Stimulated activated CD8-positive, alpha-beta memory T cell treated with anti-CD3 and anti-CD28 coated beads, Interleukin-4, amount 100 ng/mL, for 4 hours (primary cell): Measurements from ENCODE around the gene EPHB1.
"Not testable (repeated sequence)": the region's sequence is repeated elsewhere in the genome, so short reads cannot be mapped to it uniquely, and the experiment has no call there.

Source experiments
- DNase-seq, 2 donors: peaks; one replicate each; pipeline ENCODE4 v3.0.0-alpha.2; 2020; ENCODE audit warnings: low read depth in 2 of 2, low spot score in 1 of 2

EPHB1 gene

GRCh38 chr3:135107043-135107442 lies 312.0 kb downstream of the EPHB1 start:
- no peak for DNase-seq

- DNase-seq, result no peak
These were observed 314.6 kb downstream of the EPHB1 start for GRCh38 chr3:135109681-135110080.

- DNase-seq, result not testable (repeated sequence)
These were observed 319.5 kb downstream of the EPHB1 start for GRCh38 chr3:135114551-135114950.

GRCh38 chr3:135117977-135118376 lies 322.9 kb downstream of the EPHB1 start:
- no peak for DNase-seq

- no peak for DNase-seq
These were observed 323.7 kb downstream of the EPHB1 start for GRCh38 chr3:135118792-135119191.

- no peak for DNase-seq
These were observed 330.2 kb downstream of the EPHB1 start for GRCh38 chr3:135125171-135125801.

- DNase-seq, result no peak
These were observed 332.9 kb downstream of the EPHB1 start for GRCh38 chr3:135127946-135128470.

- DNase-seq, result no peak
These were observed 333.8 kb downstream of the EPHB1 start for GRCh38 chr3:135128818-135129217.

GRCh38 chr3:135131290-135131689 lies 336.2 kb downstream of the EPHB1 start:
- no peak for DNase-seq

GRCh38 chr3:135133905-135134683 lies 339.0 kb downstream of the EPHB1 start:
- DNase-seq, result no peak

GRCh38 chr3:135134684-135135075 lies 339.6 kb downstream of the EPHB1 start:
- no peak for DNase-seq

- no peak for DNase-seq
These were observed 340.4 kb downstream of the EPHB1 start for GRCh38 chr3:135135445-135135844.

GRCh38 chr3:135136361-135137100 lies 341.5 kb downstream of the EPHB1 start:
- no peak for DNase-seq

GRCh38 chr3:135137296-135137695 lies 342.2 kb downstream of the EPHB1 start:
- DNase-seq, result no peak

GRCh38 chr3:135138776-135139175 lies 343.7 kb downstream of the EPHB1 start:
- no peak for DNase-seq

GRCh38 chr3:135140591-135140990 lies 345.5 kb downstream of the EPHB1 start:
- no peak for DNase-seq

GRCh38 chr3:135141160-135141559 lies 346.1 kb downstream of the EPHB1 start:
- no peak for DNase-seq

GRCh38 chr3:135141672-135142071 lies 346.6 kb downstream of the EPHB1 start:
- no peak for DNase-seq

- no peak for DNase-seq
These were observed 347.5 kb downstream of the EPHB1 start for GRCh38 chr3:135142530-135142929.

GRCh38 chr3:135143474-135143873 lies 348.4 kb downstream of the EPHB1 start:
- DNase-seq, result no peak

GRCh38 chr3:135145581-135145980 lies 350.5 kb downstream of the EPHB1 start:
- DNase-seq, result no peak

GRCh38 chr3:135147657-135148056 lies 352.6 kb downstream of the EPHB1 start:
- DNase-seq, result no peak
